HepG2 (cell line): Measurements from ENCODE around the gene HNRNPH3.
"Not testable (repeated sequence)": the region's sequence is repeated elsewhere in the genome, so short reads cannot be mapped to it uniquely, and the experiment has no call there.

Experiments
- CEBPB ChIP-seq: IDR thresholded peaks from 2 replicates; pipeline ENCODE4 v1.6.1; 2011; ENCODE audit warnings: low read depth, low read length, improper control_type of control experiment, borderline replicate concordance
- POLR2A ChIP-seq, 2 experiments: IDR thresholded peaks; 2 replicates each; pipeline ENCODE4 v1.6.1; 2011; ENCODE audit warnings: low read depth in 2 of 2, low read length in 2 of 2, mild to moderate bottlenecking in 1 of 2, moderate library complexity in 1 of 2; ENCODE audit not compliant: insufficient read depth in 1 of 2
- TAF1 ChIP-seq: sonication (generic); formaldehyde crosslinking; IDR thresholded peaks from 2 replicates; pipeline ENCODE4 v1.4.0; 2020; ENCODE audit warnings: missing genetic modification reagents
- TCF7L2 ChIP-seq: IDR thresholded peaks from 2 replicates; pipeline ENCODE4 v1.6.1; 2011; ENCODE audit warnings: mild to moderate bottlenecking, low read depth, low read length, moderate library complexity
- ZFP36 ChIP-seq: fragments of 150-350 bp; IDR thresholded peaks from 2 replicates; pipeline ENCODE4 v1.6.1; 2018; ENCODE audit warnings: borderline replicate concordance, low read length, low read depth; ENCODE audit not compliant: partially characterized antibody
- ZNF160 ChIP-seq: sonication (generic); formaldehyde crosslinking; IDR thresholded peaks from 2 replicates; pipeline ENCODE4 v1.8.0; 2022; ENCODE audit warnings: mild to moderate bottlenecking, inconsistent platforms, missing genetic modification reagents
- ZNF549 ChIP-seq: sonication (generic); formaldehyde crosslinking; IDR thresholded peaks from 2 replicates; pipeline ENCODE4 v1.5.0; 2020; ENCODE audit warnings: missing genetic modification reagents
- ZNF768 ChIP-seq: sonication (generic); formaldehyde crosslinking; IDR thresholded peaks from 2 replicates; pipeline ENCODE4 v1.4.0; 2020; ENCODE audit warnings: missing genetic modification reagents
- ZNF777 ChIP-seq: sonication (generic); formaldehyde crosslinking; IDR thresholded peaks from 2 replicates; pipeline ENCODE4 v1.4.0; 2020; ENCODE audit warnings: missing genetic modification reagents
- ZNF878 ChIP-seq: sonication (generic); formaldehyde crosslinking; IDR thresholded peaks from 2 replicates; pipeline ENCODE4 v1.8.1; 2023; ENCODE audit warnings: mild to moderate bottlenecking, missing genetic modification reagents, moderate library complexity
- TF ChIP-seq, protein P1 (sequence below): sonication (generic); formaldehyde crosslinking; IDR thresholded peaks from 2 replicates; pipeline ENCODE4 v1.4.0; 2020; ENCODE audit warnings: missing genetic modification reagents, borderline replicate concordance

GRCh38 chr10:68314930-68315329, 16.9 kb upstream of the HNRNPH3 start:
- not testable (repeated sequence) for TF ChIP-seq POLR2A (IDR thresholded peaks at IDR 0.05; ENCODE audit: insufficient read depth in 1 of 2, low read depth in 2 of 2, low read length in 2 of 2); ZNF777 (CRISPR knock-in tag); TCF7L2; ZFP36; CEBPB; ZNF878 (CRISPR knock-in tag); ZNF160 (CRISPR knock-in tag); TAF1 (CRISPR knock-in tag); ZNF549 (CRISPR knock-in tag); ZNF768 (CRISPR knock-in tag)
- TF ChIP-seq, protein P1, sequence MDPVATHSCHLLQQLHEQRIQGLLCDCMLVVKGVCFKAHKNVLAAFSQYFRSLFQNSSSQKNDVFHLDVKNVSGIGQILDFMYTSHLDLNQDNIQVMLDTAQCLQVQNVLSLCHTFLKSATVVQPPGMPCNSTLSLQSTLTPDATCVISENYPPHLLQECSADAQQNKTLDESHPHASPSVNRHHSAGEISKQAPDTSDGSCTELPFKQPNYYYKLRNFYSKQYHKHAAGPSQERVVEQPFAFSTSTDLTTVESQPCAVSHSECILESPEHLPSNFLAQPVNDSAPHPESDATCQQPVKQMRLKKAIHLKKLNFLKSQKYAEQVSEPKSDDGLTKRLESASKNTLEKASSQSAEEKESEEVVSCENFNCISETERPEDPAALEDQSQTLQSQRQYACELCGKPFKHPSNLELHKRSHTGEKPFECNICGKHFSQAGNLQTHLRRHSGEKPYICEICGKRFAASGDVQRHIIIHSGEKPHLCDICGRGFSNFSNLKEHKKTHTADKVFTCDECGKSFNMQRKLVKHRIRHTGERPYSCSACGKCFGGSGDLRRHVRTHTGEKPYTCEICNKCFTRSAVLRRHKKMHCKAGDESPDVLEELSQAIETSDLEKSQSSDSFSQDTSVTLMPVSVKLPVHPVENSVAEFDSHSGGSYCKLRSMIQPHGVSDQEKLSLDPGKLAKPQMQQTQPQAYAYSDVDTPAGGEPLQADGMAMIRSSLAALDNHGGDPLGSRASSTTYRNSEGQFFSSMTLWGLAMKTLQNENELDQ (CRISPR knock-in tag) = not testable (repeated sequence)
